ENCODE measurements around the gene KDM4F. TPM values are rescaled to one million over a fixed set of nuclear protein-coding genes. Genes with fewer than 3 reads are reported as not detected.

The KDM4F gene
- total RNA-seq, 1 donor from 2014 or later = not detected

DNA sequence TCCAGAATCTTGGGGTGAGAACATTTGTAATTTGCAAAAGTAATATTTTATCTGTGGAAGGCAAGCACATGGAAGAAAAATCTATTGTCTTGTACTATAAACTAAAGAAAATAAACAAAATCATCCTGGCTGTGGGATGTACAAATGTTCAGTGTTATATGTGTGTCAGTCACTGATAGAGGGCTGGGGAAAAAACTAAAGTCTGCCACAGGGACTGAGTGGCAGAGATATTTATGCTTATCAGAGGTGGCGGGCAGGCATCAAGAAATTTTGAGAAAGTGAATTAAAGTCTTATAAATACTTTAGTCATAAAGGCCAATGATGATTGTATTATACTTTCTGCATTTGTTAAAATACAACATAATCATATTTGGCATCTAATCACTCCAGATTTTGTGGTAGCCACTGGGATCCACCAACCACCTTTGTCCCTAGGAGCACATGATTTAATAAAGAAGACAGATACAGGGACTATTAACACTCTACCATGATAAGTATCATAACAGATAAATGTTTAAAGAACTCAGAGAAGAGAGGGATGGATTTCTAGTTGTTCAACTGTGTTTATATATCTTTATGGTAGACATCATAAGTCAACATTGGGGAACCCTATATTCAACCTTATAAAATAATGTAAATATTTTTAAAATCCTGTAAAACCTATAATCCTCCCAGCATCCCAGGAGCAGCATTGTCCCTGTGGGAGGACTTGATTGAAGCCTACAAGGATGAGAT, 37.8 kb downstream of the KDM4F start:
- ATAC-seq (no peak), DNase-seq (no peak)
- intact Hi-C loops (cut with micrococcal nuclease) = no loop called here

DNA sequence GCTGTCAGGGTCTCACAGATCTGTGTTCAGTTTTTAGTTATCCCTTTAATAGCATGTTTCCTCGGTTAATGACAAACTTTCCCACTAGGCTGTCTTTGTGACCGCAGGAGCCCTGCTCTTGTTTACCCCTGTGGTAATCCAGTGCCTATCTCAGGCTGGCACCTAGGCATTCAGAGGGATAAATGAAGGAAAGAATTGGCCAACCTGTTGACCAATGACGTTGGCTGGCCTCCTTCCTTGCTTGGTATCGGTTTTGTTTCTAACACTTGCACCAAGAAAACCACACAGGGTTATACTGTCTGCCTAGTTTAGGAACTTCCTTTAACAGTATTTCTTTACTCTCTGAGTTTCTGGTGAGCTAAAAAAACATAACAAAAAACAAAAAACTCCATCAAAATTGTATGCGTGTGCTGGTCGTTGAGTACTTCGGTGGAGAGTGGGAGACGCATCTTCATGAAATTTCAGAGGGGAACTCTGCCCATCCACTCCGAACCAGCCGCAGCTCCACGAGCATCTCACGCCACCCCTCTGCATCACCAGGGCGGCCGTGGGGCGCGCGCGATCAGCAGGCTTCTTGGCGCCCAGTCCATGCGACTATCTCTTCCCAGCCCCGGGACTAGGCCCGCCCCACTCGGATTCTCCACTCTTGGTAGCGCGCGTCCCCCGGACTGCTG, 39.9 kb downstream of the KDM4F start:
- DNase-seq = no peak
- ATAC-seq = peak; percentile 74
- intact Hi-C loops (cut with micrococcal nuclease) = no loop called here

DNA sequence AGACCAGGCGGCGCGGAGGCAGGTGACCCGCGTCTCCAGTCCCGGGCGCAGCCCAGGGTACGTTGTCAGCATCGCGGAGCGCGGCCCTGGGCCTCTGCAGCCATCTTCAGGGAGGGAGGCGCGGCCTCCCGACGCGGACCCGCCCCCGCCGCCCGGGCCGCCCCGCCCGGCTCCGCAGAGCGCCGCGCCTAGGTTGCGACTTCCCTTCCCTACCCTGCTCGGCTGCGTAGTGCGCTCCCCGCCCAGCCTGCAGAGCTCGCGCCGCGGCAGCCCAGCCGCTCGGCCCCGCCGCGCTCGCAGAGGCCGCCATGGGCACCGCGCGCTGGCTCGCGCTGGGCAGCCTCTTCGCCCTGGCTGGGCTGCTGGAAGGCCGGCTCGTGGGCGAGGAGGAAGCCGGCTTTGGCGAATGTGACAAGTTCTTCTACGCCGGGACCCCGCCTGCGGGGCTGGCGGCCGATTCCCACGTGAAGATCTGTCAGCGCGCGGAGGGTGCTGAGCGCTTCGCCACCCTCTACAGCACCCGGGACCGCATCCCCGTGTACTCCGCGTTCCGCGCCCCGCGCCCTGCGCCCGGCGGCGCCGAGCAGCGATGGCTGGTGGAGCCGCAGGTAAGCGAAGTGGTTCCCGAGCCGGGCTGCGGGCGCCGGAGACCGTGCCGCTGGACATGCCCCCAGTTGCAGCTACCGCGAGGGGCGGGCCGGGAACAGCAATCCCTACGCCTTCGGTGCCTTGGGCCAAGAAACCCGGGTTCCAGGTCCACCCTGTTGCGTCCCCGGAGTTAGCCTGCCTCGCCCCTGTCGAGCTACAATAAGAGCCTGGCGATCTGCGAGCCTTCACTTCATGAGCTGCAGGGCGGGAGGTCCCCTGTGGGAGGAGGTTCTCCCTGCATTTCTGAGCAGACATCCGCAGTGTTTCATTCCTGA, 40.7 kb downstream of the KDM4F start, which contains the start of gene ENDOD1:
ENDOD1 (plus strand) TSS at position 227 of the 923 bp plus-strand sequence; CDS start at position 309, 82 bp downstream.
- DNase-seq (peak; percentile 92), ATAC-seq (peak; percentile 99)
- intact Hi-C loops (cut with micrococcal nuclease) = loop anchor here (10.0 kb wide), 1 partner anchor 55 kb away; no protein-coding TSS in a partner anchor

DNA sequence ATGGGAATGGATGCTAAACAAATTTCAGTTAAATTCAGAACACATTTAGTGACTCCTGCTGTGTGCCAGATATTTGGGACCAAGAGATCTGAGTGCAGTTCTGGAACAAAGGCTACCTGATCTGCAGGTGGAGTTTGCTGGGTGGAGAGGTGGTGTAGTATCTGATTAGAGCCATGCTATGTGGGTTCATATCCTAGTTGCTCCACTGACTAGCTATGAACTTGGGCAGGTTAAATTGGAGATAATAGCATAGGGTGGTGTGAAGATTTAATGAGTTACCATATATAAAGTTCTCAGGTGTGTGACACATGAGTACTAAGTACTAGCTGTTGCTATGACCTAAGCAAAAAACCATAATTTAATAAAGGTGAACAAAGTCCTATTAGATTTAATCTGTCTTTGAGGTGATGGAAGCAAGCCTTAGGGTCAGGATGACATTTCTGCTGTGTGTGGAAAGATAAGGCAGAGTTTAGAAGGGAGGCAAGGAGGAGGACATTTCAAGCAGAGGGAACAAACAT, 42.5 kb downstream of the KDM4F start:
- DNase-seq = no peak
- intact Hi-C loops (cut with micrococcal nuclease) = loop anchor here (10.0 kb wide), 1 partner anchor 53 kb away; no protein-coding TSS in a partner anchor
- no peak for ATAC-seq

DNA sequence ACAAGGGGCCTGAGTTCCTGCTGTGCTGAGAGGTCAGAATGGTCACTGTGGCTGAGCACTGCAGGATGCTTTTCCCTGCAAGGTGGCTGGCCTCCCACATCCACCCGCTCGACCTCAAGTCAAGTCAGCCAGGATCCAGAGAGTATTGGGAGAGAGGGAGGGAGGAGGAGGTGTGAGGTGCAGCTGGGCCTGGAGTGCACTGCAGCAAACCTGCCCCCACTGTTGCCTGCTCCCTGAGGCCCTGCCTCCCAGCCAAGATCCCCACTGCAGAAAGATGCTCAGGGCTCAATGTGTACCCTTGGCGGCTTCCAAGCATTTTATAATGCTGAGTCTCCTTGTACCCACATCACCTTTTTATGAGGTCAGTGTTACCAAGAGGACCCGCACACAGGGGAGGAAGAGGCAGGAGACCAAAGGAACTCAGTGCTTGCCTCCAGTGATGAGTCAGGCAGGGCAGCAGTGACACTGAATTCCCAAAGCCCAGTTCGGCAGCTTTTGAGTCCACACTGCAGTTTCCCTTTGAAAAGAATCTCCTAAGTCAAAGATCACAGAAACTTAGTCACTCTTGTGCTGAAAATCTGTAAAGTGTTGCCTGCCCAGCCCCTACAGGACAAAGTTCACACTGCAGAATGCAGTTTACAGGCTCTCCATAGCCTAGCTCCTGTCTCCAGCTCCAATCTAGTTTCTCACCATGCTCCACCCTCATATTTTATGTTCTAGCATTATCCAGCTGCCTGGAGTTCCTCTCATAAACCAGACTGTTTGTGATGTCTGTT, 43.5 kb downstream of the KDM4F start:
- DNase-seq = no peak
- no peak for ATAC-seq
- intact Hi-C loops (cut with micrococcal nuclease) = loop anchor here (10.0 kb wide), 1 partner anchor 52 kb away; no protein-coding TSS in a partner anchor

DNA sequence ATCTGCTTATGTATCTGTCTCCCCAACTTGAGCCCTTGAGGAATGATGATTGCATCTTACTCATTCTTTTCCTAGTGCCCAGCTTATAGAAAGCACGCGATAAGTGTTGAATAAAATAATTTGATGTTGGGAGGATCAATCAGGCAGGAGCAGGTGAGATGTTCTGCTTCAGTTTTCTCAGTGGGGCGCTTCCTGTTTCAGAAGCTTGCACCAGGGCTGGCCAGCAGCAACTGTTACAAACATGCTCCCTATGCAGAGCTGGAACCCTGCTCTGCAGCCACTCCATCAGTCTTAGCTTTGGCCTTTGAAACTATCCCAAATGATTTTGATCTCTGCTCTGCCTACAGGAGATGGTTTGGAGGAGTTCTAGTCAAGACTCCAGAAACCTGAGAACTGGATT, 44.3 kb downstream of the KDM4F start:
- intact Hi-C loops (cut with micrococcal nuclease) = loop anchor here (10.0 kb wide), 1 partner anchor 51 kb away; no protein-coding TSS in a partner anchor
- ATAC-seq (no peak), DNase-seq (no peak)

DNA sequence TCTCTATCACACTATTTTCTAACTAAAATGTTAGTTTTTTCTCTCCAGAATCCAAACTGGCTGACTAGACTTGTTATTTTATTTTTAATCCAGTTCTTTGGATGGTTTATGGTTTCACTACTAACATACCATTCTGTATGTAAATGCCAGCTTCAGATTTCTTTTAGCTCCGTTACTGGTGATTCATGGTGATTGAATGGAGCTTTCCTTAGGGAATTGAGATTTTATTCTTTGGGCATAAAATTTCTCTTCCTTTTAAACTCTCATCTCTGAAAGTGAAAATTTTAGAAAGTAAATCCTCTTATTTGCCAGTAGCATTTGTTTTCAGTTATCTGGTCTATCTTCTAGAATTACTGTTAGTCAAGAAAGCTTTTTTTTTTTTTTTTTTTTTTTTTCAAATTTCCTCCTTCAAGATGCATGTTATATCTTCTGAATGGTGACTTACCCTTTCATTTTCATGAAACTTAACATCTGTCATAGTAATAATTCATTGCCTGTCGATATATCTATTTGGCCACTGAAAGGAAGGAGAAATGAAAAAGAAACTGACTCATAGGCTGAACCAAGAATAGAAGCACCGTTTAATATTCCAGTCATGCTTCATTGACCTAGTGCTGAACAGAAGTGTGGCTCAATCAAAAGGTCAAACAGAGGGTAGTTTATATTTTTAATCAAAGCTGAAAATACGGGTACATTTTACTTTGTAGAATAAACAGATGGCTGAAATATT, 46.8 kb downstream of the KDM4F start:
- intact Hi-C loops (cut with micrococcal nuclease) = loop anchor here (10.0 kb wide), 1 partner anchor 49 kb away; no protein-coding TSS in a partner anchor
- DNase-seq (no peak), ATAC-seq (peak; percentile 41)

DNA sequence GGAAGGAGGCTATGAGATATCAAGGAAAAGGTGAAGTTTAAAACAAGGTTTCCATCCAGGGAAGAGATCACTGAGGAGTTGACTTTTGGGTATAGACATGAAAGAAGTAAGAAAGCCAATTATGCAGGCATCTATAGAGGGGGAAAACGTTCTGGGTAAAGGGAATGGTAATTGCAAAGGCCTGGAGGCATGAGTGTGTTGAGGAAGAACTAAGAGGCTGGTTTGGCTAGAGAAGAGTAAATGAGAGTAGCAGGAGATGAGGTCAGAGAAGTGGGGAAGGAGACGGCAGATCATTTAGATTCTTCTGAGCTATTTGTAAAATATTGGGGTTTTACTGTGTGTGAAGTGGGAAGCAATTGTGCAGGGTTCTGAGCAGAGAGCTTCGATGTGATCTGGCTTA, 48.0 kb downstream of the KDM4F start:
- no peak for ATAC-seq
- intact Hi-C loops (cut with micrococcal nuclease) = loop anchor here (10.0 kb wide), 1 partner anchor 48 kb away; no protein-coding TSS in a partner anchor
- DNase-seq = no peak

DNA sequence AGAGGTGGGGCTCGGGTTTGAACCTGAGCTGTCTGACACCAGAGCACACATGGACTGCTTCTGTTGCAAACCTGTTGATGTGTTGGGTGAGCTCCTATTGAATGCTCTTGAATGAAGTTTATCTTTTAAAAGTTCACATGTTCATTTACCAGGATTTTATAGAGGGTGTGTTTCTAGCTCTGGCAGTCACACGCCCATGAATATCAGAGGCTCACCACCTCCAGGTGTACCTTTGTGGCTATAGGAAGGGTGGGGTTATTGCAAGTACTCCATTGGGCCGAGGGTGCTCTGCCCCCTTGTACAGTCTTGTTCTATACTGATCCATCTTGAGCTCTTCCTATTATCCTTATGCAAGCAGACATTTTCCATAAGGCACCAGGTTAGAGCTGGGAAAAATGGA, 49.6 kb downstream of the KDM4F start:
- intact Hi-C loops (cut with micrococcal nuclease) = loop anchor here (10.0 kb wide), 1 partner anchor 46 kb away; no protein-coding TSS in a partner anchor
- ATAC-seq (no peak), DNase-seq (no peak)

DNA sequence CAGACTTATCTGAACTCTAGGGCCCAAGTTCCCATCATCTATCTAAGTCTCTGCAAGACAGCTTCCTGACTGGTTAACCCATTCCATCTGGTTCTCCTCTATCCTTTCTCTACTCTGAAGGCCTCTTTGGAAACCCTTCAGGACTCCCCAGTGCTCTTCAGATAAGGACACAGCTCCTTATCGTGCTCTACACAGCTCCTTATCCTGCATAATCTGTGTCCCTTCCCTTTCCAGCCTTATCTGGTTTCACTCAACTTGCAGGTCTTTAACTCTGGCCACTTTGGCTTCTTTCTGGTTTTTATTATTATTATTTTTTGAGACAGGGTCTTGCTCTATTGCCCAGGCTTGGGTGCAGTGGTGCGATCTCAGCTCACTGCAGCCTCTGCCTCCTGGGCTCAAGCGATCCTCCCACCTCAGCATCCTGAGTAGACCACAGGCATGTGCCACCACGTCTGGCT, 51.0 kb downstream of the KDM4F start:
- no peak for DNase-seq
- no peak for ATAC-seq
- intact Hi-C loops (cut with micrococcal nuclease) = no loop called here

Other genes starting within 250 kb of the KDM4F start
- 80.3 TPM for gene CWC15, start 75.9 kb upstream of the KDM4F start, total RNA-seq
- gene KDM4D, start 75.7 kb upstream of the KDM4F start, total RNA-seq = 0.59 TPM
- not detected for gene KDM4E, start 24.2 kb upstream of the KDM4F start, total RNA-seq
- 24.9 TPM for gene SRSF8, start 17.5 kb downstream of the KDM4F start, total RNA-seq
- gene ENDOD1, start 40.4 kb downstream of the KDM4F start, total RNA-seq = 10.7 TPM
- gene SESN3, start 181.8 kb downstream of the KDM4F start, total RNA-seq = 5.7 TPM

All from left ventricle myocardium superior (tissue), 1 donor.